SK-N-DZ (cell line): ENCODE data around the gene ROM1. TPM values are rescaled to one million over a fixed set of nuclear protein-coding genes. Genes with fewer than 3 reads are reported as not detected.
"Not testable (repeated sequence)": the region's sequence is repeated elsewhere in the genome, so short reads cannot be mapped to it uniquely, and the experiment has no call there.

Experiments used
- DNase-seq: peaks from one replicate; pipeline ENCODE4 v3.0.0-alpha.2; 2015; ENCODE audit warnings: low spot score
- polyA plus RNA-seq, 2 experiments: library from polyadenylated mRNA; depleted of rRNA; stranded (reverse); fragments of >200 nt; gene quantifications; 2 replicates each; pipeline ENCODE4 v1.2.3, GENCODE V29; 2014

ROM1 gene, protein sequence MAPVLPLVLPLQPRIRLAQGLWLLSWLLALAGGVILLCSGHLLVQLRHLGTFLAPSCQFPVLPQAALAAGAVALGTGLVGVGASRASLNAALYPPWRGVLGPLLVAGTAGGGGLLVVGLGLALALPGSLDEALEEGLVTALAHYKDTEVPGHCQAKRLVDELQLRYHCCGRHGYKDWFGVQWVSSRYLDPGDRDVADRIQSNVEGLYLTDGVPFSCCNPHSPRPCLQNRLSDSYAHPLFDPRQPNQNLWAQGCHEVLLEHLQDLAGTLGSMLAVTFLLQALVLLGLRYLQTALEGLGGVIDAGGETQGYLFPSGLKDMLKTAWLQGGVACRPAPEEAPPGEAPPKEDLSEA
- polyA plus RNA-seq (2014; cell fraction: cytosol; rRNA removed), result 2.4 and 2.6 TPM in 2 replicates
- 2.0 and 3.6 TPM in 2 replicates for polyA plus RNA-seq (2014; cell fraction: nucleus; rRNA removed)

DNA sequence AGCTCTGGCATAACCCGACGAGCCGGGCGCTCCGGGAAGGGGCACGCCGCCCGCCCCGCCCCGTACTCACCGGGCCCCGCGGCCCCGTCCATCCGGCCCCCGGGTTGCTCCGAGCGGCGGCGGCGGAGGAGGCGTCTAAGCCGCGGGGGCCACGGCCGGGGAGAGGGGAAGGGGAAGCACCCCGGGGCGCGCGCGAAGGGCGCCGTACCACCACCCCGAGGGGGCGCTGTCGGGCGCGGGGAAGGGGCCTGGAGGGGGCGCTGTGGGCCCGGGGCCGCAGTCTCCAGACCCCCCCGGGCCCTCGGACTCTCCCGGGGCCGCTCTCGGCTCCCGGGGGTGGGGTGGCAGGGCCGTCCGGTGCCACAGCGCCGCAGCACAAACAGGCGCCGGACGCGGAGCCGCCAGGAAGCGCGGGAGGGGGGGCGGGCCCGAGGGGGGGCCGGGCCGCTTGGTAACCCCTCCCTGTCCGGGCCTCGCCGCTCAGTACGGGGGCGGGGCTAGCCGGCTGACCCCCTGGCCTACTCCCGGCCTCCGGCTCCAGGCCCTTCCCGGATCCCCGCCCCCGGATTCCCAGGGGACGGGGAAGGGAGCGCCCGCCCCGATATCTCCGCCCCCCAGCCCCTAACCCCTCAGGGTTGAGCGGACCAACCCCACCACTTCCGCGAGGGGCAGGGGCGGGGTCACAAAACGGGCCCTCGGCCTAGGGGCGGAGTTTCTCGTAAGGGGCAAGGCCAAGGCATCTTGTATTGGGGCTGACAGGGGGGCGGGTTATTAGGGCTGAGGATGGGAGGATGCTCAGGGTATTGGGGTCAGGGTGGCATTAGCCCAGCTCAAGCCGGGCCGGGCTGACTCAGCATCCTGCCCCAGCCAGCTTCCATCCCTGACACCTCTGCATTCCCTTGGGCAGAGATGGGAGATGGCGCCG is at the start of gene ROM1, which contains the start of gene EML3:
TSS of gene ROM1 (plus strand) at position 892 of the 925 bp plus-strand sequence. CDS start at position 917, 25 bp downstream.
TSS of gene EML3 (minus strand) at position 410 of the 925 bp plus-strand sequence. CDS start at position 92, 318 bp downstream.
- peak; percentile 96 for DNase-seq

DNA sequence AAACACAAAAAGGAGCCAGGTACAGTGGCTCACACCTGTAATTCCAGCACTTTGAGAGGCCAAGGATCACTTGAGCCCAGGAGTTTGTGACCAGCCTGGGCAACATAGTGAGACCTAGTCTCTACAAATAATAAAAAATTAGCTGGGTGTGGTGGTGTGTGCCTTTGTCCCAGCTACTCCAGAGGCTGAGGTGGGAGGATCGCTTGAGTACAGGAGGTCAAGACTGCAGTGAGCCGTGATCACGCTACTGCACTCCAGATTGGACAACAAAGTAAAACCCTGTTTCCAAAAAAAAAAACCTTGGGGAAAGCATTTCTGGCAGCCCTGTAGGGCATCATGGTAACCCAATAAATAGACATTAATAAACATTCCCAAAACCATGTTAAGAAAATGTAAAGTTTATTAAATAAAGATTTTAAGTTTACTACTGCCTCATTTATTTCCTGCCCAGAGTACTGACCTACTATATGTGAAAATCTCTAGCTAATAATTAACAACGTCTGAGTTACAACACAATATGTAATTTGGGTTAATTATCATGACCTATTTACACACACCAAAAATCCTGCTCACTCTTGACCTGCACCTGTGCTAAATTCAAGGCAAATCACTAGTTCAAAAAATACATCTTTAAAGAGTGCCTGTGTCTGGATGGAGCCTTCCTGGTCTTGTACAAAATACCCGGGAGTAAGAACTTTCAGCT is 47.8 kb upstream of the ROM1 start:
- DNase-seq, result no peak

DNA sequence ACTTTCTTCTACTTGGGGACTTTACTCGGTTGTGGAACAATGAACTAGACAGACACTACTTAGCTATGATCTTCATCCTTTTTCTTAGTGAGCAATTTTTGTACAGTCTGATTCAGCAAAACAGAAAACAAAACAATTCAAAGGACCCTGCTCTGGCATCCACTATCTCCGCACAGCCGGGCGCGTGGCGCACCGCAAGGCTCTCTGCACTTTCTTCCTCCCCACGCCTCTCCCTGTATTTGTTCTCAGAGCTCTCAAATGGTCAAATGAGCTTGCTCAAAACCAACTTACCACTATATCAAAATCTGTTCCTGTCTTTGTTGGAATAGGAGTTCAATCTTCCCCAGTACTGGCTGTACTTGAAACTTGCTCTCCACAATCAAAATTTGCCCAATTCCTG is 46.8 kb upstream of the ROM1 start:
- DNase-seq, result no peak

DNA sequence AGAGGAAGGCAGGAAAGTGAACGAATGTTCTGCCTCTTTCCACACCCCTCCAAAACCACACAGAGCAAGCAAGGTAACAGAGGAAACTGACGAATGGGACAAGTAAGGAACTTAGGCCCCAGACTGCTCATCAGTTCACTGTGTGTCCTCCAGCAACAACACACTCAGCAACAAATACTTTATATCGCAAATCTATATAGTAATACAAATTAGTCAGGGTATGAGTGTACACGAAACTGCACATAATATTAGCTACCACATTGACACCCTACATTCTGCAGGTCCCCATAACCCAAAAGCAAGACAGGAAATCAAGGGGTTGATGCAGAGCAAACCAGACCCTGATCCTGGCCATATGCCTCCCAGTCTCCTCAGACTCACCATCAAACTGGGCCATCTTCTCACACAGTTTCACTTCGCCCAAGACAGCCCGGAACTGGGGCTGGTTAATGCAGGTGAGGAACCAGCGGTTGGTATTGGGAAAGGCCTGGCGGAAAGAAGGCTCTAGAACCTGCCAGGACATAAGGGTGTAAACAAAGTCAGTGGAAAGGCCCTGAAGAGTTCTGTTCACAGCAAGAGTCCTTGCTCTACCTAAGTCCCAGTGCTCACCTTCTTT is 45.9 kb upstream of the ROM1 start:
- DNase-seq, result no peak

DNA sequence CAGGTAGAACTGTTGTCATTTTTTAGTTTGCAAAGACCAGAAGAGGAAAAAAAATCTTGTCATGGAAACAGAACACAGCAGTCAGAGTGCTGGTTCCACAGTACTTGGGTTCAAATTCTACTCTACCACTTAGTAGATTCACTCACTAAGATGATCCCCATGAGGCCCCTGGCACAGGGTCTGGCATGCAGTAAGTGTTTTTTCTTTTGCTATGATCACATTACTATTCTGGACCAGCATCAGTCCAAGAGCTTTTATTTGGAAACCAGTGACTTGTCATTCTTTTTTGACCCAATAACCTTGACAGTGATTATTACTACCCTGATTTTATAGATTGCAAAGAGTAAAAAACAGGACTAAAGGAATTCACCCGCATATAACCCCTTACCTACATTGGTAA is 43.4 kb upstream of the ROM1 start:
- DNase-seq, result no peak

DNA sequence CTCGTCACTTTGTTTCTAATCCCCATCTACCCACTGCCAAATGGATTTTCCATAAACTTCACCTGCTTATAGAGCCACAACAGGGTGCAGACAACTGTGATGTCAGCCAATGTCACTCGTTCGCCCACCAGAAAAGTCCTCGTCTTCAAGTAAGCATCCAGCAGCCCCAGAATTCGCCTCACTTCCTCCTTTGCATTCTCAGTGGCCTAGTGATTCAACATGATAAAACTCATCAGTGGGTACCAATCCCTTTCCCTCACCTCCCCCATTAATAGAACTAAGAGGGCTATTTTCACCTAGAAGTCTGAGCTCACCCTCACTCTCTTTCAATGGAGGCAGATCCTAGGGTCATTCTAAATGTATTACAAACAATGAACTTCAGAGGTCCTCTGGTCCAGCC is 42.2 kb upstream of the ROM1 start:
- not testable (repeated sequence) for DNase-seq

DNA sequence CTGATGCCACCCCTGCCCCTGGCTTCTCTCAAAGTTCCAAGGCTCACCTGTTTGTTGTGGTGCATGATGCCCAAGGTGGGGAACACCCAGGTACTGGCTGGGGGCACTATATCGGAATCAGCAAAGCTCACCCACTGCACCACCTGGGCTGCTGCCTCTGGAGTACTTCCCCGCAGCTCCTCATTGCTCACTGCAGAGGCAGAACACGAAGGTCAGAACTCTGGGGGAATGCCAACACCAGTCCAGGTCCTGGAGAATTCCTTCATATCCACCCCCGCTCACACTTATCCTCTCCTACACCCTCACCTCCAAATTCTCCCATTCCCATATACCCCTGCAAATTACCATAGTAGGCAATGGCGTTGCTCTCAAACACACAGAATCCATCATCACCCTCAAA is 41.6 kb upstream of the ROM1 start:
- not testable (repeated sequence) for DNase-seq

DNA sequence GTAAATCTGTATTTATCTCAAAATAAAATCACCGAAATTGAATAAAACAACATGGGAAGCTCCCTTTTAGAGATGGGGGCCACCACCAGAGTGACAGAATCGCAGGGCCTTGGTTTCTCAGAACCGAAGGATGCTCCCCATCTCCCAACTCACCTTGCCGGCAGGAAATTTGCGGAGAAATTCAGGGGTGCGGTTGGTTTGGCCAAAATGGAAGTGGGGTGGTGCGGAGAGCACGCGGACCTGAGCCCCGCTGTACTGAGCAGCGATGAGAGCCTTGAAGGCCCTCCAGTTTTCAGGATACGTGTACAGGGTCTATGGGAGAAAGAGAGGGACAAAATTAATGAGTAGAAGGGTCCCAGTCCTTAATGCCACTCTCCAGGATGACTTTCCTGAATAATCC is 40.6 kb upstream of the ROM1 start:
- DNase-seq, result no peak

DNA sequence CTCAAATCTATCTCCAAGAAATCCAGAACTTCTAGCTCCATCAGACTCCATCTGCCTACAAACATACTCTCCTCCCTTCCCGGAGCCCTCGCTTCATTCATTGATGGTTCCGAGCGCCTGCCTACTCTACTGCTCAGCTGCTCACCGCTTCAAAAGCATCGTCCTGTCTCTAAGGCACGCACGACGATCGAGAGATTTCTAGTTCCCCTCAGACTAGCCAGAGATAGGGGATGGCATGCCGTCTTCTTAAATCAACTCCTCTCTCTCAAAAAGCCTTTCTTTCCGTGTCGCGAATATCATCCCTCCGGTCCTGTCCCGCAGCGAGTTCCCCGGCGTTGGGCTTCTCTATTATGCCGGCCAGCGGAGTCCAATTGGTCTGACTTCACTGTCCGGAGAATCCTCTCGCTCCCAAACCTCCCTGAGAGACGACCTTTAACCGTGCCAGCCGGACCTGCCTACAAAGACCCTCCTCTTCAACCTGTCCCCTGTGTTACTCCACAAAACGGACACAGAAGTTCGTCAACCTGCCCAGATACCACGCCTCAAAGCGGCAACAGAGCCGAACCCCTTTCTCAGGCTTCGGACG is 40.0 kb upstream of the ROM1 start:
- DNase-seq, result no peak

DNA sequence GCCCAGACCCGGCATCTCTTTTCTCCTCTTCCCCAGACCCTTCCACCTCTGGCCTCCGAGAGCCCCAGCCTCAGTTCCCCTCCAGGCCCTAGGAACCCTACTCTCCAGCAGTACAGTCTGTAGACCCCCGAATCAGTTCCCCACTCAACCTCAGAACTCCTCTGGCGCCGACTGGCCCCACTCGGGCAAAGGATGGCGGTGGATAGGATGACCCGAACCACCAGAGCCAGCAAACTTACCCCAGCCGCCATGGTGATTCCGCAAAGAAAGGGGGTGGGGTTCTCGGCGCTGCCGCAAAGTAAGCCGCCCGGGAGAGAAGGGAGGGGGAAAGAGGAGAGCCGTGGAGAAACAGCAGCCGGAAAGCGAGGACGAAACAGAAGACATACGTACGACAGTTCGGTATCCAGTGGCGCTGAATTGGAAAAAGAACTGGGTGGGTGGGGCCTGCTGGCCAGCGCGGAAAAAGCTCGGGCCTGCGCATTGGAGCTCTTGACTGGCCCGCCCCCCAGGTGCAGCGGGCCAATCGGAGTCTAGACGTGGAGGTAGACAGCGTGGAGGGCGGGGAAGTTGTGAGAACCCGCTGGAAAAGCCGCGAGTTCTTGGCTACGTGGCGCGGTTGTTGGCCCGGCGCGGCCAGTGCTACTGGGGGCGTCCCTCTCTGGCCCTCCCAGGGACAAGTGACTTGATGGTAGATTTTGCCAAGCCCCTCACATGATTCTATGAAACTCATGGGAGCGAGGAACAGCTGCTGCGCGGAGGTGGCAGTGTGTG is 39.3 kb upstream of the ROM1 start, which contains the start of gene EEF1G:
TSS of gene EEF1G (minus strand) at position 300 of the 771 bp plus-strand sequence. CDS start at position 251, 49 bp downstream.
- peak; percentile 100 for DNase-seq

DNA sequence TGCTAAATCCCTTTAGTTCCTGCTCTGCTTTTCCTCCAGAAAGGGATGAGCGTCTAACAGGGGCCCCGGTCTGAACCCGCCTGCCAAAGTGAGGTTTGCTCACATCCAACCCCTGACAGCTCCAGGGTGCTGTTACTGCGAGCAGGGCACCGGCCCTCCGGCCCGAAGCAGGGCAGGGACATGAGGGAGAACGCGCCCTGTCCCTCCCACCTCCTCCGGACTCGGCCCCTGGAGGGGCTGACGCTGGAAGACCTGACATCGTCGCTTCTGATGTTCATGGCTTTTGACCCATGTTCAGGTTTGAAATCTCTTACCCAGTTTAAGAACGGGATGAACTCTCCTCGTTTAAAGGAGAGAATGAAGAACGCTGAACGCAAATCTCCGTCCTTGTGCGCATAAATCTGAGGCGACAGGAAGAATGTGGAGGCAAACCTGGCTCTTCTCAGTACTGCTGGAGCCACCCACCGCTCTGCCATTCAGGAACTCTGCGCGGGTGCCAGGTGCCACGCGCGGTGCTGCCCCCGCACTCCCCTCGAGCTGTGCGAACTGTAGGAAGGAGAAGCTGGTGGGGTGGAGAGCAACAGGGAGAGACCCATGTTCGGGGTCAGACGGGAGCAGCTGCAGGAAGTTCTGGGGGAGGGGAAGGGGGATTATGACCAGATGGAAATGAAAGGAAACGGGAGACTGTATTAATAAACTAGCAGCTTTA is 38.5 kb upstream of the ROM1 start:
- no peak for DNase-seq

DNA sequence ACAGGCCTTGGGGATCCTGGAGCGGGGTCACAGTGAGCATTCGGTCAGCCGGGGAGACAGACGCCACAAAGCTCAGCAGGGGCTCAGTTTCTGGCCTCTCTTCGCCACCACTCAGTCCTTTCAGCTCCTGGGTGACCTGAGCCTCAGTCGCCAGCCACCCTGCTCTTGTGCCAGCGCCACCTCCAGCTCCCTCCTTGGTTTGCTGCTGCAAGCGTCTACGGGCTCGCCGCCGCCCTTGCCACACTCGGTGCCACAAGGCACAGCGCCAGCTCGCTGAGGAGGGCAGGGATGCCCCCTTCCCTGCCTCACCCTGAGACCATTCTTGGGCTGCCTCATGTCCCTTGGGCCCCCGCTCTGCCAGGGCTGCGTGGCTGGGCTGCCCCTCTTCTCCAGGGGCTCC is 37.9 kb upstream of the ROM1 start:
- no peak for DNase-seq

DNA sequence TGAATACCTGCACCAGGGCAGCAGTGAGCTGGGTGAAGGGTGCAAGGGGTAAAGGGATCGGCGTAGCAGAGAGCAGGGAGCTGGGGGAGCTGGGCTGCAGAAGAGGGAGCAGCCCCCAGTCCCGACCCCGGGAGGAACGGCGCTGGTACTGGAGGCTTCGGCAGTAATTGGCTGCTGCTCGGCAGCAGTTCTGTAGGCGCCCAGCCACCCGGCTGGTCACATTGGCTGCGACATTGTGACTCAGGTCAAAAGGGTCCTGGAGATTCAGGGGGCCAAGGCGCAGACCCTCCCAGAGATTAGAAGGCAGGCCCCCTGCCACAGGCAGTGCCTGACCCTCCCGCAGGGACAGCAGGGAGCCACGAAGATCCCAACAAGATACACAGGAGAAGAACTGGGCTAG is 37.2 kb upstream of the ROM1 start:
- no peak for DNase-seq

DNA sequence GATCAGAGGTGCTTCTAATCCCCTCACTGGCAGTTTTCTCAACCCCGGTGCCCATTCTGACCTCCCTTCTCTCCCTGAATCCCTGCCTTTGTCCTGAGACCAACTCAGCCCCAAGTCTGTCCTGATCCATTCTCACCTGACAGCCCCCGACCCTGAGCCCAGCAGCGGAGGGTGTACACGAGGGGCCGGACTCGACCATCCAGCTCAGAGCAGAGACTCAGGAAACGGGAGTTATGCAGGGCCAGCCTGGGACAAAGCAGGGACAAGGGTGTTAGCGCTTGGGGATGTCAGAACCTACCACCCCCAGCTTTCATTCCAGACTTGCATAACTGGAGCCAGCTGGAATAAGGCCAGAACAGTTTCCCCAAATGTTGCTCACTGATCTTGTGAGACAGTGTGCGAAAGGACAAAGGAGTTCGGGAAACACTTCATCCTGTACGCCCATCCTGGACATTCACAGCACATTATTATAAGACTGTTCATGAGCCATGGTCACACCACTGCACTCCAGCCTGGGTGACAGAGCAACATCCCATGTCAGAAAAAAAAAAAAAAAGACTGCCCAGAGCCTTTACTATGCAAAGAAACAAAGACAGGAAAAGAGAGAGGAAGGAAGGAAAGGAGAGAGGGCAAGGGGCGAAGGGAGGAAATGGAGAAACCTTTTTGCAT is 35.9 kb upstream of the ROM1 start:
- no peak for DNase-seq

DNA sequence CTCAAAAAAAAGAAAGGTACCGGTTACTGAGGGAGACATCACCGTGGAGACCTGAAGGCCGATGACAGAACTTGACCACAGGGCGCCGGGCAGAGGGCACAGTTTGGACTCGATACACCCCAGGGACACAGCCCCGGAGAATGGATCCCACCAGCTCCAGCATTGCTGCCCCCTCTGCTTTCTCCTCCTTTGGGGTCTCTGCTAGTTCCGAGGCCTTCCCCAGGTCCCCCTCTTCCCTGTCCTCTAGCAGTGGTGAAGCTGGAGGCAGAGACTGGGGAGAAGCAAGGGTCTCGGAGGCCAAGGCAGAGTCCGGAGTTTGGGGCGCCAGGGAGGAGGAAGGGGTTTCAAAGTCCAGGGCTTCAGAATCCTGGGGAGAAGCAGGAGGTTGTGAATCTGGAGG is 34.5 kb upstream of the ROM1 start:
- no peak for DNase-seq

DNA sequence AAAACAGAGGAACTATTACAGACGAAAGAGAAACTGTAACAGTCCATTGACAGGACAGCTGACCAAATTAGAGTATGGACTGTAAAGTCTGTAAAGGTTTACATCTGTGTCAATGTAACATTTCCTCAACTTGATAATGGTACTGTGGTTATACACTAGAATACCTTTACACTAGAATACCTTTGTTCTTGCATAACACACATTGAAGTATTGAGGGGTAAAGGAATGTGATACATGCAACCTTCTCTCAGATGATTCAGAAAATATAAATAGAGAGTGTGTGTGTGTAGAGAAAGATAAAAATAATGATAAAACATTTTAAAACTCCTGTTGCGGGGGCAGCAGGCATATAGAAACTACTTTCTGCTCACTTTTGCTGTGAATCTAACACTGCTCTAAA is 33.8 kb upstream of the ROM1 start:
- DNase-seq, result no peak

DNA sequence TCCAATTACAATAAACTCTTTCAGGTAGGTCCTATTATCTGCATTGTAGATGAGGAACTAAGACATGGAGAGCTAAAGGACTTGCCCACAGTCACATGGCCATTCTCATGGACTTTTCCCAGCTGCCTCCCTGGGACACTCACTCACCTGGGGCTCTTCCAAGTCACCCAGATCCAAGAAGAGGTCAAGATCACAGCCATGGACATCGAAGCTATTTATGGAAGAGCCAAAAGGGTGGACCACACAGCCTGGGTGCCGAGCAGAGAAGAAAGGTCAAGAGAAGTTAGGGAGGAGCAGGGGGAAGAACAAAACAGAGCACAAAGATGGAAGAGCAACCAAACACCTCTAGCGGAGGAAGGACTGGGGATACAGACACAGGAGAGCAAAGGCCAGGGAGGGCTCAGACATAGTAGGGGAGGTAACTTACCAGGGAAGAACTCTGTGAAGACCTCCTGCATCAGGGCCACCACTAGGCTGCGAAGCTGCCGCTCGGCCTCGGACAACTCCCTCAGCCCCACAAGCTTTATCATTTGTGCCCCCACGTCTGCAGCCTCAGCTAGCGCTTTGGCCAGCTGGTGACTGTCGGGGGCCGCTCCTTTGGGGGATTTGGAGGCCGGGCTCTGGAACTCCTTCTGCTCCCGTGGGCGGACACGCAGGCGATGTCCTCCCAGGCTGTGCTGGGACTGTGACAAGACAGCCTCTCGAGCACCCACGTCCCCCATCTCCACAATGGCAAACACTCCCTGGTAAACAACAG is 31.9 kb upstream of the ROM1 start:
- no peak for DNase-seq

DNA sequence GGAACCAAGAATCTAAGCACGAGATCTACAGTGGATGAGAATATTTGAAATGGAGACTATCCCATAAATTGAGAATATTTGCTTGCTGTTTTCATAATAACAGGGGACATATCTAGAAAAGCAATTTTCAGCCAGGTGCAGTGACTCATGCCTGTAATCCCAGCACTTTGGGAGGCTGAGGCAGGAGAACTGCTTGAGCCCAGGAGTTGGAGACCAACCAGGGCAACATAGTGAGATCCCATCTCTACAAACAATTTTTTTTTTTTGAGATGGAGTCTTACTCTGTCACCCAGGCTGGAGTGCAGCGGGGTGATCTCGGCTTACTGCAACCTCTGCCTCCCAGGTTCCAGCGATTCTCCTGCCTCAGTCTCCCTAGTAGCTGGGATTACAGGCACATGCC is 31.3 kb upstream of the ROM1 start:
- DNase-seq, result not testable (repeated sequence)
